SIG-M5 (cell line): Measurements from ENCODE around the gene UBE2Q1.

Experiments used
- DNase-seq: peaks from one replicate; lab custom pipeline; 2025; lab: John Stamatoyannopoulos, UW

Gene UBE2Q1

DNA sequence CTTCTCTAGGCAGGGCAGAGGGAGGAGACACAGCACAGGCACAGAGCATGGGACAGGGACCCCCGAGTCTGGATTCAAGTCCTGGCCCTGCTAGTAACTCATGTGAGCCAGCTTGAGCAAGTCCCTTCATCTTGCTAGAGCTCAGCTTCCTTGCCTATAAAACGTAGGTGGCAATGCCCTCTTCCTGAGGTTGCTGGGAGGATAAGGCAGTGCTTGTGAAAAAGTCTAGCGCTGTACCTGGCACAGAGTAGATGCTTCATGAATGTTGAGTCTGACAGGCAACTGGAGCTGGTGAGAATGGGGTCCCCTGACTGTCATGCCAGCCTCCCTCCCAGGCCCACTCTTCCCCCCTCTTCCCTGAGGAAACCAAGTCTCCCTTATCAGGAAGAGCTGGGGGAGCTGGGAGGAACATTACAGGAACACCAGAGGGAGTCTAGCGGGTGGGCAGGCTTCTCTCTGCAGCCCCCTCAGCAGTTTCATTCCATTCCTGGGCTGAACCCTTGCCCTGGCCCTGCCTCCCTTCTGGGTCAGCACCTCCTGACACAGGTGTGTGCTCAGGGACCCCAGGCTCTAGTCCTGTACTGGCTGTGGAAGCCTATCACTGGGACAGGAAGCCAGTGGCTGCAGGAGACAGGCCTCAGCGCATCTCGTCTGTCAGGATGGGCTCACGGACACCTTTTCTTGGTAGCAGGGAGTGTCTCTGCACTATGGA is 19.0 kb upstream of the UBE2Q1 start:
- no peak for DNase-seq

DNA sequence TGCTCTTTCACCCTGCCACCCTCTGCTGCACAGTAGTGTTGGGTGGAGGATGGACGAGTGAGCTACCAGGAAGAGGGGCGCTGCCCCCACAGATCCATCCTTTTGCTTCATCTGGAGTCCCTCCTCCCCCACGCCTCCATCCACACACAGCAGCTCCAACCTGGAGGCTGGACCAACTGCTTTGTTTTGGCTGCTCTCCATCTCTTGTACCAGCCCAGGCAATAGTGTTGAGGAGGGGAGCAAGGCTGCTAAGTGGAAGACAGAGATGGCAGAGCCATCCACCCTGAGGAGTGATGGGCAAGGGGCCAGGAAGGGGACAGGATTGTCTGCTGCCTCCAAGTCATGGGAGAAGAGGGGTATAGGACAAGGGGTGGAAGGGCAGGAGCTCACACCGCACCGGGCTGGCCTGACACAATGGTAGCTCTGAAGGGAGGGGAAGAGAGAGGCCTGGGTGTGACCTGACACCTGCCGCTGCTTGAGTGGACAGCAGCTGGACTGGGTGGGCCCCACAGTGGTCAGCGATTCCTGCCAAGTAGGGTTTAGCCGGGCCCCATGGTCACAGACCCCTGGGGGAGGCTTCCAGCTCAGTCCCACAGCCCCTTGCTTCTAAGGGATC is 17.6 kb upstream of the UBE2Q1 start:
- DNase-seq: no peak

DNA sequence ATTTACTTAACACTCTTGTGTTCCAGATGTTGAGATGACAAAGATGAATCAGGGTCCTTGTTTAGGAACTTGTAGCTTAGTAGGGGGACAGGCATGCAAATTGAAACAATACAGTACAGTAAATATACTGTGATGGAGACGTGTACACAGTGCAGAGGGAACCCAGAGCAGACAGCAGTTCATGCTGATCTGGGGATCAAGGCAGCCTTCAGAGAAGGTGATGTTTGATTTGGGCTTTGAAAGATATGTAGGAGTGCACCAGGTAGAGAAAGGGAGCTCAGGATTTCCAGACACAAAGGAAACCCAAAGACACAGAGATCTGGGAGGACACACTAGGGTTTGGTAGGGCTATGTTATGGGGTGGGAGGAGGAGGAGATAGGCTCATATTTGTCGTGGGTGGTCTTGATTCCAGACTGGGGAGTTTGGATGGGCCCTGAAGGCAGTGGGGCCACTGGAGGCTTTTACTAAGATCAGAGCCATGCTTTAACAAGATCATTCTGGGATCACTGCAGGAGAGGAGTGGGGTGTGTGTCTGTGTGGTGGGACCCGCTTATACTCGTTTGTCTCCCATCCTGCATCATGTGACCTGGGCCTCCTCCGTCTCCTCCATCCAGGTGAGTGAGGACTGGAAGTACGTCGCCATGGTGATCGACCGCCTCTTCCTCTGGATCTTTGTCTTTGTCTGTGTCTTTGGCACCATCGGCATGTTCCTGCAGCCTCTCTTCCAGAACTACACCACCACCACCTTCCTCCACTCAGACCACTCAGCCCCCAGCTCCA is 16.9 kb upstream of the UBE2Q1 start:
- DNase-seq: no peak

DNA sequence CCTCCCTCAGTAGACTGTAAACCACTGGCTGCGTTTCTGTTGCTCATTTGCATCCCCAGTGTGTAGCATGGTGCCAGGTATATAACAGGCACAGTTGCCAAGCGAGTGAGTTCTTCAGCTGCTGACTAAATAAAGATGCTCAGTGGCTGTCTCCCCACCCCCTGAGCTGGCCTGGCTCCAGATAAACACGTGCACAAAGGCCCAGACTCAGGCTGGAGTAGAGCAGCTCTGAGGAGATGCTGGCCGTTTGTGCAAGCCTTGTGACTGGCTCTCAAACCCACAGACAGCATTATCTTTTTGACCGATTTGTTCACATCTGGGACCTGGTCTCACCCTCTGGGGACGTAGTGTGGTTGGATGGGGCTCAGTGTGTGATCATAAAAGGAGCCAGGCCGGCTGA is 16.3 kb upstream of the UBE2Q1 start:
- no peak for DNase-seq

DNA sequence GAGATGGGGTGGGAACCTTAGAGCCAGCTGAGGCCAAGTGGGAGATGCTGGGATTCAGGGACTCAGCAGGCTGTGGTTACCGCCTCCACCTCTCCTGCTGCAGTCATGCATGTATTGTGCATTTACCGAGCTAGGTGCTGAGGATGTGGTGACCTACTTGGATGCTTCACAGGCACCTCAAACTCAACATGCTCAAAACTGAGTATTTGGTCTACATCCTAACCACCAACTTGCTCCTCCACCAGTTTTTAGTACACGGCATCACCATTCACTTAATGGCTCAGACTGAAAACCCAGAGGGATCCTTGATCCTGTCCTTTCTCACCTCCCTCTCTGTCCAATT is 14.7 kb upstream of the UBE2Q1 start:
- DNase-seq: no peak

DNA sequence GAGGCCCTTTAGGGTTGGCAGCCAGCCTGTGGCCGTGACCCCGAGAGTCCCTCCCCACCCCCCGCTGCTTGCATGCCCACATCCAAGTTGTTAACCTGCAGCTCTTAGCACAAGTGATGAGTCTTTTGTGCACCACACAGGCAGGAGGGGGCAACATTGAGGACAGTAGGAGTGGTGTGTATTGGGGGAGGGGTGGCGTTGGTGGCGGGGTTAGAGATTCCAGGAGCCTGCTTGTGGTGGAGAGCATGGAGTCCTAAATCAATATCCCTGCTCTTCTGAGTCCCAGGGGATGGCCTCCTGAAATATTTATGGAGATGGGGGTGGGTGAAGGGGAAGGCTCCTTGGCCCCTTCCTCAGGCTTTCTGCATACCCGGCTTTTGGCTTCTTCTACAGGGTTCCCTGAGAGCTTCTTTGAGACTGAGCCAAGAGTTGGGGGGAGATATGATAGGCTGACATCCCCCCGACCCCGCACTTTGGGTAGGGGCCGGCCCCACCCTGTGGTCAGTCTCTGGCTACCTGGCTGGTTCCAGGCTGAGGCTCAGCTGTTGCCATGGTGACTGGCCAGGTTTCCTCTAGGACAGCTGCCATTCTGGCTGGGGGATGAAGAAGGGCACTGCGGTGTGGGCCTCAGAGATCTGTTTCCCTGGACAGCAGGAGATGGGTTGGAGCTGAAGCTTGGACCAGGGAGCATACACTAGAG is 14.2 kb upstream of the UBE2Q1 start:
- no peak for DNase-seq

DNA sequence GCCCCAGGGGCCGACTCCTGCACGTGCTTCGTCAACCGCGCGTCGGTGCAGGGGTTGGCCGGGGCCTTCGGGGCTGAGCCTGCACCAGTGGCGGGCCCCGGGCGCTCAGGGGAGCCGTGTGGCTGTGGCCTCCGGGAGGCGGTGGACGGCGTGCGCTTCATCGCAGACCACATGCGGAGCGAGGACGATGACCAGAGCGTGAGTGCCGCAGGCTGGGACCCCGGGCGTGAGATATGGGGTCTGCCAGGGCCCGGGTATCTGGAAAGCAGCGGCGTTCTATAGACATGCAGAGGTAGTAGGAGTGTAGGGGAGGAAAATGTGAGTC is 13.5 kb upstream of the UBE2Q1 start:
- DNase-seq: no peak

DNA sequence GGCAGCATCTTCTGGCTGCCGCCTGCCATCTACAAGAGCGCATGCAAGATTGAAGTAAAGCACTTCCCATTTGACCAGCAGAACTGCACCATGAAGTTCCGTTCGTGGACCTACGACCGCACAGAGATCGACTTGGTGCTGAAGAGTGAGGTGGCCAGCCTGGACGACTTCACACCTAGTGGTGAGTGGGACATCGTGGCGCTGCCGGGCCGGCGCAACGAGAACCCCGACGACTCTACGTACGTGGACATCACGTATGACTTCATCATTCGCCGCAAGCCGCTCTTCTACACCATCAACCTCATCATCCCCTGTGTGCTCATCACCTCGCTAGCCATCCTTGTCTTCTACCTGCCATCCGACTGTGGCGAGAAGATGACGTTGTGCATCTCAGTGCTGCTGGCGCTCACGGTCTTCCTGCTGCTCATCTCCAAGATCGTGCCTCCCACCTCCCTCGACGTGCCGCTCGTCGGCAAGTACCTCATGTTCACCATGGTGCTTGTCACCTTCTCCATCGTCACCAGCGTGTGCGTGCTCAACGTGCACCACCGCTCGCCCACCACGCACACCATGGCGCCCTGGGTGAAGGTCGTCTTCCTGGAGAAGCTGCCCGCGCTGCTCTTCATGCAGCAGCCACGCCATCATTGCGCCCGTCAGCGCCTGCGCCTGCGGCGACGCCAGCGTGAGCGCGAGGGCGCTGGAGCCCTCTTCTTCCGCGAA is 12.9 kb upstream of the UBE2Q1 start:
- no peak for DNase-seq

DNA sequence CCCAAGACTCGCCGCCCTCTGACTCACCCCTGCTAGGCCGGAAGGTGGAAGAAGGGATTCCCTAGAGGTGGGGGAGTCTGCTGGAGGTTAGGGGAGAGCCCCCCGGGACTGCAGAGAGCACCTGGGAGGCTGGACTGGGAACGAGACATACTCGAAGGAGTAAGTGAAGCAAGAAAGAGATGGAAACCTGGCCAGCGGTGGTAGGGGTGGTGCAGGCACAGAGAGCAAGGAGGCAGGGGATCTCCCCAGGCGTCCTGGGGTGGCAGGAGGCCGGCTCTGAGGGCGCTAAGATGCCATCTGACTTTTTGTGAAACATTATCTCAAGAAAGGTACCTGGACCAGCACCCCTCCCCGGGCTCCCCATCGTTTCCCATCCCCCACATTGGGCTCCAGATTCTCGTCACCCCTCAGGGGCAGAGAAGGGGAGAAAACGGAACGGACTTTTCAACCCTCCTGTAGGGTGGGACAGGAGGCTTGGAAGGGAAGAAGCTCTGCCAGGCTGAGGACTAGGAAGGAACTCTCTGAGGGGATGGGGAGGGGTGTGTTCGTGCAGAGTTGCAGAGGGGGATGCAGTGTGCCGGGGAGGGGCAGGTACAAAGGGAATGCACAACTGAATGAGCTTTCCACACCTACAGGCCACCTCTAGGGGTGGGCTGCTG is 9.8 kb upstream of the UBE2Q1 start:
- DNase-seq: no peak

DNA sequence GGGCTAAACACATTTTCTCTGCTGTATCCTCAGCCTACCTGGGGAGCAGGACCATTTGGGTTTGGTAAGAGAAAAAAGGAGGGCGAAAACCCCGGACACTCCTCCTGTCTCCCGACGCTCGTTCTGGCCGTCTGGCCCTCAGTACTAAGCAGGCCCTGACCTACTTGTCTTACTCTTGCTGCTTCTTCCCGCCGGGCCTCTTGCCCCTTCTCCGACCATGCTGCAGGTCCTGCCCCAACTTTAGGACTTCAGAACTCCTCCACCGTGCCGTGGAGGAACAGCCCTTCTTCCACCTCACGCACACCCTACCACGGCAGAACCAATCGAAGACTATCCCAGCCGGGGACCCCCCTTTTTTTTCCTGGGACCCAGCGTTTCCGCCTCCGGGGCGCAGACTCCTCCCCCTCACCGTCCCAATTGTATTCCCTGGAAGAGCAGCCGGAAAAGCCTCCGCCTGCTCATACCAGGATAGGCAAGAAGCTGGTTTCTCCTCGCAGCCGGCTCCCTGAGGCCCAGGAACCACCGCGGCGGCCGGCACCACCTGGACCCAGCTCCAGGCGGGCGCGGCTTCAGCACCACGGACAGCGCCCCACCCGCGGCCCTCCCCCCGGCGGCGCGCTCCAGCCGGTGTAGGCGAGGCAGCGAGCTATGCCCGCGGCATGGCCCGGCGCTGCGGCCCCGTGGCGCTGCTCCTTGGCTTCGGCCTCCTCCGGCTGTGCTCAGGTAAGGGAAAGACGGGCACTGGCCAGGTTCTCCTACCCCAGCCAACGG is 9.1 kb upstream of the UBE2Q1 start, which contains the start of gene CHRNB2:
TSS of gene CHRNB2 (plus strand) at position 393 of the 771 bp plus-strand sequence. CDS start at position 660, 267 bp downstream.
- no peak for DNase-seq

DNA sequence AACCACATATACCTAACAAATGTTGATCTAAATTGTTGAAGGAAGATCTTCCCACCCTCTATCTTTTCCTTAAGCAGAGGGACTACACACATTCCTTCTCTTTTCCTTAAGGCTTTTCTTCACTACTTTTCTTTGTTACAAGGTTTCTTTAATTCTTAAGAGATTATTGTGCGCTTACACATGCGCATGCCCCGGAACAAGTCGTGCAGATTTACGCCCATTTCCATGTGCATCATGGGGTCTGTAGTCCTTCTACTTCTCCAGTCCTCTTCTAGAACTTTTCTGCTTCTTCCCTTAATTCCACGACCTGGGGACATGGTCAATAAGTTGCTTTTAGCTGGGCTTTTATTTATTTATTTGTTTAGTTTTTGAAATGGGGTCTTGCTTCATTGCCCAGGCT is 7.4 kb upstream of the UBE2Q1 start:
- no peak for DNase-seq

DNA sequence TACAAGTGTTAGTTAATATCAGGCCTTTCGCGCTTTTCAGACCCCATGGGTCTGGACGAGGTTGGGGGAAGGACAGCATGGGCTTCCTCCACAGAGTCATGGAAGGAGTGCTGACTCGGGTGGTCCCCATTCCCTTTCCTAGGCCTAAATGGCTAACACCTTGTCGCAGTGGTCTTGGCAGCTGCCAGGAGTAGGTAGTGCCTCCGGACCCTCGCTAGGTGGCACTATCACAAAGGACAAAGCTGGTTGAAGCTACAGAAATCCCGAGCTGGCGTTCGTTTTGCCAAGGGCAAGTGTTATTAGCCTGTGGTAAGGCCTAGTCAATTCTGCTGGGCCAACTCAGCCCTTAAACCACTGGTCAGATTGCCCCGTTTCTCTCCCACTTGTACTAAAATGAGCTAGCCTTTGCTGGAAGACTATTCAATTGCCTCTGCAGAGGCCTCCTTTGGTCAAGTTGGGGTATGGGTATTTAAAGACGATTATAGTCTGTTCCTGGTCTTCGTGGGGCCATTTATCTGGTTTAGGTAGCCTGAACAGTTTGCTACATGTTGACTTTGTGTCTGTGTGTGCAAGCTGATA is 1.1 kb upstream of the UBE2Q1 start:
- peak; percentile 70 for DNase-seq

DNA sequence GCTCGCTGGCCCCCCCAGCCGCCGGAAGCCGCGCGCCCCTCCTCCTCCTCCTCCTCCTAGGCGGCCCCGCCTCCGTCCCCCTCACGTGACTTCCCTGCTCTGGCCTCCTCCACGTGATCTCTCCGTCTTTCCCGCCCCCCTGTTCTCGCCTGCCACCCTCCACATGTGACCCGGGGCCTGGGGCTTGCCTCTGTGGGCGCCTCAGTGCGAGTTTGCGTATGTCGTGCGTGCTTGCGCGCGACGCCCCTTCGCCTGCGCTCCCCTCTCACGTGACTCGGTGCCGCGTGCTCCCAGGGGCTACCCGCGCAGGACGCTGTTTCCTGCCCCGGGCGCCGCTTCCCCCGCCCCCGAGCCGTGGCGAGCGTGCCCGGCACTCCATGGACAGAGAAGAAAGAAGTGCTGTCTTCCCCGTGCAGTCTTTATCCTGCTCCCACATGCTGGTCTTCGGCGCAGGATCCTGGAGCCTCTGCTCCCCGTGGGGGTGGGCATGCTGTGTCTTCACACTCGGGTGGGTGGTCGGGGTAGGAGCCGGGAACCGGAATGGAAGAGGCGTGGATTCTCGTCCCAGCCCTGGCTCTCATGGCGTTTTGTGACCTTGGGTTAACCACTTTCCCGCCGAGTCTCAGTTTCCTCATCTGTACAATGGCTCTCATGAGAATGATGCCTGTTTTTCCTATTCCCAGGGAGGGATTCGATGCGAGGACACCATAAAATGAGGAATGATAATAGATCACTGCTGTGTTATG is 431 bp upstream of the UBE2Q1 start:
- peak; percentile 92 for DNase-seq

DNA sequence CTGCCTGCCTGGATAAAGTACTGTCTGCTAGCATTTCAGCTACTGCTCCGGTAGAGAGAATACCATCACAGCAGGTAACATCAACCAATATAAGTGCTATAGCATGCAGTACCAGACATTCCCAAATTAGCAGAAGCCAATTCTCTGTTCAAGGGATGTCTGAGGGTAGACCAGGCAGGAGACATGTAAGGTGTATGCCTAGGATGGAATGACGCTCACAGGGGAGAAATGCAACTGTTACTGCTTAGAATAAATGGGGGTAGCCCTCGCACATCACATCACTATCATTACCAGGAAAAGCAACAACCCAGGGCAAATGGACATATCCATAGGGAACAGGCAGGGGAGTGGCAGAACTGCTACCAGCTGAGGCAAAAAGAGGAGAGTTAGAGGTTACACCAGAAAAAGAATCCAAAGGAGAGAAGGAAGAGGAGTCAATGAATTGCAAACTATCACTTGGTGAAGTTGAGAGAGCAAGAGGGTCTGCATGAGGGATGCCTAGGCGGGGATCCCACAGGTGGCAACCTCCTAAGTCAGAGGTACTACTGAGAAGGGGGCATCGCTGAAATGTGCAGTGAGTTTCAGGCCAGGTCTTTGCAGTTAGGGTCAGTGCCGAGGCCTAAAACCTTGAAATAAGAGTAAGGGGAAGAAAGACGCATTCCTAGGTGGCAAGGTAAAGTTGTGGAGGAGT is 1.1 kb downstream of the UBE2Q1 start:
- no peak for DNase-seq

DNA sequence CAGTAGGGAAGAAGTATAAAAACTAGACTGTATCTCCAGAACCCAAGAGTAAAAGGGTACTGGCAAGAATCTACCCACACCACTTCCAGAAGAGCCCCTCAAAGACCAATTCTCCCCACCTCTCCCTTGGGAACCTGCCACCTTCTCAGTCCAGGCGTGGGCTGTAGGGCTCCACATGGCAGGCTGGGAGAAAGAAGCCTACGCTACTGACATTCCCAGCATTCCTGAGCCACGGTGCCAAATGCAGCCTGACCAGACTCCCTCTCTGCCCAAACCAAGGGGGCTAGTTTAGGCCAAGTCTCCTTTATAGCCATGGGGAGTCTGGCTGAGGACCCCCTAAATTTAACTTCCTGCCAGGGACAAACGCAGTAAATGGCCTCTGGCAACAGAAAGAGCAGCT is 2.0 kb downstream of the UBE2Q1 start:
- no peak for DNase-seq

DNA sequence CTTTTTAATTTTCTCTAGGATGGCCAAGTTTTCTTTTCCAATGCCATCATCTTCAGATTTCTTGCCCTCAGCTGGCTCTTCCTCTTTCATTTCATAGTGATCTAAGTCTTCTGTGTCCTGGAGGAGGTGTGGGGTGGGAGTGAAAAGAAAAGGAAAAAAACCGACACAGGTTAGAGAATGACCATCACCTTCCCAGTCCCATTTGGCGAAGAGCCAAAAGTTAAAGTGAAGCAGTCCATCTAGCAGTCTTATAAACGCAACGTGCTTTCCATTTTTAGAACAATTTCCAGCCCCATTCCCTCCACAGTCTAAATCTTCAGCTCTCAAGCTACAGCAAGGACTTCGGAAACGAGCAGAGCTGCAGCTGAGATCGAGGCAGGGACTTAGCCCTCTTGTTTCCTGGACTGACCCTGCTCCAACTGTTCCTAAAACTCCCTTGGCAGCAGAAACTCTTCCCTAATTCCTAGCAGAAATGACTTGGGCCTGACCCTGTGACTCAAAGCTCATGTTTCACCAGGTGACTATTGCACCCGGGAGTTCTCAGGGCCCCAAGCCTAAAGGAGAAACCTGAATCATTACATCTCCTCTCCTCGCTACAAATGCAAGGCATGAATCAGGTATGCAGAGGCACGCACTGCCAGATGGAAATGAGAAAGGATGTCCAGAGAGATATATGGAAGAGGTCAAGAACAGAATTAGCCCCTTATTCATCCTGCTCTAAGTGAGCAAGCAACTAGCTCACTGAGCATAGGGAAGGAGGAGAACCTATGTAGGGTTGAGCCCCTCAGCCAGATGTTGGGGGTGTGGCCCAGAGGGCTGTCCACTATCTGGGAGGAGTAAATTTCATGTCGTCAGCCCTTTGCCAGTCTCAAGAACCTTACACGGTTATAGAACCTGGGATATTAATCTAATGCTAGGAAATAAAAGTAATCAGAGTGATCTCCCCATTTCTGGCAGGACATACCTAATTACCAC is 5.1 kb downstream of the UBE2Q1 start:
- no peak for DNase-seq

DNA sequence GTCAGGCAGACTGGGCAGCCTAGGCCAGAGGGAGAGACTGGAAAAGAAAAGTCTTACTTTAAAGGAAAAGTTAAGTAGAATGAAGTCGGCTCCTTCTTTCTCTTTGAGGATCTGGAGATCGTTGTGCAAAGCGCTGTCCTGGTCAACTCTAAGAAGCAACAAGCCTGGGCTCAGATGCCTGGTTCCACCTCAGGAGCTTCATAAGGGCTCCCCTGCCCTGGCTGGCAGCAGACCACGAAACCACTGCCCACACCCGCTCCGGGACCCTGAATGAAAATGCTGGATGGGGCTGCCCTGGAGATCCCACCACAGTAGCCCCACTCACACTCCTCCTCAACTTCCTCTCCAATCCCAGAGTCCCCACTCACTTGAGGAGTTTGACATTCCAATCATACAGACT is 6.4 kb downstream of the UBE2Q1 start:
- no peak for DNase-seq

DNA sequence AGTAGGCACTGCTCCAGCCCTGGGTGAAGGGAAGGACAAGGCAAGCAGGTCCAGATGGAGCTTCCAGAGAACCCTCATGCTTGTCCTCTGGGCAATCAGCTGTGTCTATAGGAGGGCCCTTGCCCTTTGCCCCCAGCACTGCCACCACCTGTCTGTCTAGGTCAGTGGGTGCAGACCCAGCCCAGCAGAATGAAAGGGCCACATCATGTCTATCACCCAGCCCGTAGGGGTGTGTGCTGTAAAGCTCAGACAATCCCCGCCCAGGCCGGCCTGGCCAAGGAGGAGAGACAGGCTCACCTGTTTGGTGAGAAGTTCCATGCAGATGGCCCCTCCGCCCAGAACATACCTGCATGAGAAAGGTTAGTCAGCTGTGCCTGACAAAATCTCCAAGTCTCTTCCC is 7.0 kb downstream of the UBE2Q1 start:
- DNase-seq: no peak
